Naive thymus-derived CD8-positive, alpha-beta T cell (primary cell): ENCODE measurements around the gene KLHDC2. TPM values are rescaled to one million over a fixed set of nuclear protein-coding genes. Genes with fewer than 3 reads are reported as not detected.
"Not testable (repeated sequence)": the region's sequence is repeated elsewhere in the genome, so short reads cannot be mapped to it uniquely, and the experiment has no call there.

ENCODE experiments used
- ATAC-seq, 2 donors: fragments of 150-1000 bp; cut with Tn5 transposase in 1 of 2; sonication (Bioruptor Pico), chemical (Tn5 transposase) in 1 of 2; 1 replicate in 1 of 2; 2 replicates in 1 of 2; pipeline ENCODE4 v1.10.0; 2021; ENCODE audit warnings: mild to moderate bottlenecking in 2 of 2, moderate library complexity in 2 of 2
- POLR2A ChIA-PET: fragments of 350-600 bp; sonication (Branson Sonifier 250); formaldehyde crosslinking; loops from one replicate; lab custom pipeline; 2021; ENCODE audit warnings: antibody characterized with exemption; lab: Charles Lee
- DNase-seq, 10 donors: peaks; one replicate each; pipeline versions ENCODE4 v3.0.0 to v3.0.0-alpha.2; 2020 to 2022
- H3K27ac Mint-ChIP-seq, 10 donors: one replicate each; pipeline ENCODE4 v1.8.0; 2020 to 2022; ENCODE audit warnings: mild to moderate bottlenecking in 10 of 10, mixed read lengths in 10 of 10, moderate library complexity in 4 of 10, inconsistent platforms in 1 of 10
- H3K27me3 Mint-ChIP-seq, 5 donors: one replicate each; pipeline ENCODE4 v1.8.0; 2021 to 2022; ENCODE audit warnings: mixed read lengths in 5 of 5
- H3K36me3 Mint-ChIP-seq, 3 donors: one replicate each; pipeline ENCODE4 v1.8.0; 2020 to 2022; ENCODE audit warnings: mixed read lengths in 3 of 3, mild to moderate bottlenecking in 2 of 3, inconsistent platforms in 1 of 3
- H3K4me1 Mint-ChIP-seq, 4 donors: one replicate each; pipeline ENCODE4 v1.8.0; 2021 to 2022; ENCODE audit warnings: mixed read lengths in 4 of 4
- H3K4me3 Mint-ChIP-seq, 10 donors: one replicate each; pipeline ENCODE4 v1.8.0; 2020 to 2022; ENCODE audit warnings: mild to moderate bottlenecking in 10 of 10, mixed read lengths in 10 of 10, moderate library complexity in 6 of 10, inconsistent platforms in 1 of 10
- H3K9me3 Mint-ChIP-seq, 9 donors: one replicate each; pipeline ENCODE4 v1.8.0; 2020 to 2022; ENCODE audit warnings: mixed read lengths in 9 of 9, mild to moderate bottlenecking in 3 of 9, inconsistent platforms in 1 of 9, moderate library complexity in 1 of 9
- polyA plus RNA-seq, 3 donors: library from polyadenylated mRNA; unstranded; fragments of 300-500 nt; fragmentation: Illumina TruSeq; gene quantifications; one replicate each; pipeline ENCODE4 v1.2.3, GENCODE V29; 2021
- total RNA-seq, 8 experiments: library from RNA in 2 of 8; stranded (reverse) in 2 of 8; gene quantifications; one replicate each; pipeline ENCODE4 v1.2.3 and lab custom pipeline; 2021 to 2026

KLHDC2 gene
- total and polyA plus RNA-seq, 5 experiments from 2014 or later, result 72.5 to 96.6 (median 77.4) TPM

DNA sequence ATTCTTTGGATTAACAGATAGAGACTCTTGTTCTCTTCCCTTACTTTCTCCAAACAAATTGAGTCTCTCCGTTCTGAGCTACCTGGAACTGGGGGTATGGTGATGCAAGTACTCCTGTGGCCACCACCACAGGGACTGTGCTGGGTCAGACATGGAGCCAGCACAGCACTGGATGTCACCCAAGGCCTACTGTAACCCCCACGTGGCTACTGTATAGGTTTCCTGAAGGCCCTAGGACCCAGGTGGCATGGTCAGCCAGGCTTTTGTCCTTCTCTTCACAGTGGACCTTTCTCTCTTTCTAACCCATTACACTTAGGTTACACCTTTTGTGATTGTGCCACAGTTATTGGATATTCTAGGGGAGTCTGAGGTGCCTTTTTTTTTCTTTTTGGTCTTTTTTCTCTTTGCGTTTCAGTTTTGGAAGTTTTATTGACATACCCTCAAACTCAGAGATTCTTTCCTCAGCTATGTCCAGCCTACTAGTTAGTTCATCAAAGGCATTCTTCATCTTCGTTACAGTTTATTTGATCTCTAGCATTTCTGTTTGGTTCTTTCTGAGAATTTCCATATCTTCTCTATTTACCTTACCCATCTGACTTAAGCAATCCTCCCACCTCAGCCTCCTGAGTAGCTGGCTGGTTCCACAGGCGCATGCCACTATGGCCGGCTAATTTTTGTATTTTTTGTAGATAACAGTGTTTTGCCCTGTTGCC lies 6.0 kb upstream of the KLHDC2 start:
- Mint-ChIP-seq H3K36me3 (peaks cover 0 to 9% (median 0%) of the 10 kb centered on the region in 3 donors), H3K27ac (peak overlapping the region in 1 of 10 donors; percentile 23), H3K27me3 (peaks cover 0 to 1% (median 0%) of the 10 kb centered on the region in 5 donors), H3K4me1 (peaks cover 4 to 6% (median 4%) of the 10 kb centered on the region in 4 donors), H3K4me3 (no peak overlapping the region), H3K9me3 (no peaks in the 10 kb centered on the region)
- ATAC-seq (no peak), DNase-seq (no peak)
- POLR2A ChIA-PET, result interaction anchor here (0.5 kb wide), 1 partner anchor 39 kb away, joined by 5 read pairs; no protein-coding TSS in a partner anchor

- POLR2A ChIA-PET, result interaction anchor here (0.8 to 4.8 kb wide), 21 partner anchors 10 to 349 kb away, joined by 3 to 90 read pairs (median 11); partner anchors contain the start of genes DNAAF2, KLHDC1, LRR1 and MGAT2
- Mint-ChIP-seq H3K36me3 (peaks cover 0 to 11% (median 0%) of the 10 kb centered on the region in 3 donors), H3K27me3 (no peaks in the 10 kb centered on the region), H3K4me3 (peak overlapping the region; percentile 90 to 97 (median 94)), H3K9me3 (no peaks in the 10 kb centered on the region), H3K27ac (peak overlapping the region; percentile 96 to 100 (median 98)), H3K4me1 (peaks cover 12 to 40% (median 39%) of the 10 kb centered on the region in 4 donors)
- DNase-seq, result no peak
- ATAC-seq, result no peak
Observed at GRCh38 chr14:49766839-49767238, 1.1 kb upstream of the KLHDC2 start.

DNA sequence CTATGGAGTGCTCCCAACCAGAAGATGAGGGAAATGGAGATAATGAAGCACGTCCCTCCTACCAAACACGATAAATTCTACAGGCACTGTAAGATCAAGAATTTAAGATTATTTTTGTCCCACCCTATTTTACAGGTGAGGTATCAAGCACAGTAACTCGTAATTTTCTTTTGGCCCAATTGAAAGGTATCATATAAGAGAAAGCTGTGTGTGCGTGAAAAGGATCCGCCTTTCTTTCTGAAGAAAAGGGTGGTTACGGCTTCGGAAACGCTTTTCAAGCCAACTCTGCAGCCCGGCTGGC lies 733 bp upstream of the KLHDC2 start:
- POLR2A ChIA-PET, result interaction anchor here (0.8 to 4.8 kb wide), 26 partner anchors 9 to 545 kb away, joined by 3 to 90 read pairs (median 7); partner anchors contain the start of genes DMAC2L, DNAAF2, KLHDC1 and L2HGDH
- Mint-ChIP-seq H3K36me3 (peaks cover 0 to 8% (median under 1%) of the 10 kb centered on the region in 3 donors), H3K27ac (peak overlapping the region; percentile 96 to 100 (median 98)), H3K4me3 (peak overlapping the region; percentile 90 to 97 (median 94)), H3K9me3 (no peaks in the 10 kb centered on the region), H3K27me3 (no peaks in the 10 kb centered on the region), H3K4me1 (peaks cover 12 to 41% (median 39%) of the 10 kb centered on the region in 4 donors)
- DNase-seq (no peak), ATAC-seq (no peak)

DNA sequence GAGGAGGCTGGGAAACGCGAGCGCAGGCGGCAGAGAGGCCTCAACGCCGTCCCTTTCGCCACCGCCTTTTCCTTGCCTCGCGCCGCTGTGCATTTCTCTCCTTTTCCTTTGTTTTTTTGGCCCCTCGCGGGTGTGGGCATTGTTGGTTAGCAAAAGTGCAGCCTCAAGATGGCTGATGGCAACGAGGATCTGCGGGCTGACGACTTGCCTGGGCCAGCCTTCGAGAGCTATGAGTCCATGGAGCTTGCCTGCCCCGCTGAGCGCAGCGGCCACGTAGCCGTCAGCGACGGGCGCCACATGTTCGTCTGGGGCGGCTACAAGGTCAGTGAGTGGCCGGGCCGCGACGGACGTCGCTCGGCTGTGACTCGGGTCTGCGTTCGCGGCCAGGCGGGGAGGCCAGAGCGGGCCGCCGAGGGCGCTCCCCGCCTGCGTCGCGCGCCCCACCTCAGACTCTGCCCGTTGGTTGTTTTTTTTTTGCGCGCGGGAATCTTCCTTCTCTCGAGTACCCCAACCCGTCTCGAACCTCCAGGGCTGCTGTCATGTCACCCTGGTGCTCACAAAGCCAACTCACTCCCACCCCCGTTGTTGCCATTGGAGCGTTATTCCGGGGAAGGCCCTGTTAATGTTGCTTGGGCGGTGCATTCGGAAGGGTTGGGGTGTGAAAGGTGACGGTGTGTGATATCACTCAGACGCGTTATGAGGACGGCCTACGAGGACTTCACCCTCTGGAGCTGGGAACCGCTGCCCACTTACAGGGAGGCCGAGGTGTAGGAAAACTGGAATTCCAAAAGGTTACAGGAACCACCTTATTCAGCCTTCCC lies 558 bp downstream of the KLHDC2 start:
- Mint-ChIP-seq H3K9me3 (no peaks in the 10 kb centered on the region), H3K27ac (peak overlapping the region; percentile 96 to 99 (median 99))
- POLR2A ChIA-PET, result interaction anchor here (0.6 to 4.8 kb wide), 25 partner anchors 12 to 947 kb away, joined by 3 to 90 read pairs (median 6); partner anchors contain the start of genes DNAAF2, KLHDC1, LRR1 and MGAT2

GRCh38 chr14:49769171-49769570 lies 1.2 kb downstream of the KLHDC2 start:
- Mint-ChIP-seq H3K9me3 (no peaks in the 10 kb centered on the region), H3K4me1 (peaks cover 10 to 43% (median 40%) of the 10 kb centered on the region in 4 donors), H3K27ac (peak overlapping the region; percentile 96 to 99 (median 99)), H3K4me3 (peak overlapping the region; percentile 91 to 98 (median 96)), H3K27me3 (no peaks in the 10 kb centered on the region), H3K36me3 (peaks cover 0 to 17% (median 3%) of the 10 kb centered on the region in 3 donors)
- no peak for DNase-seq
- POLR2A ChIA-PET, result interaction anchor here (0.7 to 4.8 kb wide), 10 partner anchors 11 to 594 kb away, joined by 3 to 90 read pairs (median 18); partner anchors contain the start of genes DNAAF2, KLHDC1, MGAT2 and NEMF
- no peak for ATAC-seq

More for the DNA sequence above, 558 bp downstream of the KLHDC2 start:
- peaks cover 0 to 11% (median 3%) of the 10 kb centered on the region in 3 donors for H3K36me3 Mint-ChIP-seq
- peaks cover 10 to 41% (median 39%) of the 10 kb centered on the region in 4 donors for H3K4me1 Mint-ChIP-seq
- DNase-seq, result peak; percentile 40 to 87 (median 68)
- H3K27me3 Mint-ChIP-seq, result no peaks in the 10 kb centered on the region
- H3K4me3 Mint-ChIP-seq, result peak overlapping the region; percentile 91 to 98 (median 96)
- ATAC-seq, result peak; percentile 30 to 50

DNA sequence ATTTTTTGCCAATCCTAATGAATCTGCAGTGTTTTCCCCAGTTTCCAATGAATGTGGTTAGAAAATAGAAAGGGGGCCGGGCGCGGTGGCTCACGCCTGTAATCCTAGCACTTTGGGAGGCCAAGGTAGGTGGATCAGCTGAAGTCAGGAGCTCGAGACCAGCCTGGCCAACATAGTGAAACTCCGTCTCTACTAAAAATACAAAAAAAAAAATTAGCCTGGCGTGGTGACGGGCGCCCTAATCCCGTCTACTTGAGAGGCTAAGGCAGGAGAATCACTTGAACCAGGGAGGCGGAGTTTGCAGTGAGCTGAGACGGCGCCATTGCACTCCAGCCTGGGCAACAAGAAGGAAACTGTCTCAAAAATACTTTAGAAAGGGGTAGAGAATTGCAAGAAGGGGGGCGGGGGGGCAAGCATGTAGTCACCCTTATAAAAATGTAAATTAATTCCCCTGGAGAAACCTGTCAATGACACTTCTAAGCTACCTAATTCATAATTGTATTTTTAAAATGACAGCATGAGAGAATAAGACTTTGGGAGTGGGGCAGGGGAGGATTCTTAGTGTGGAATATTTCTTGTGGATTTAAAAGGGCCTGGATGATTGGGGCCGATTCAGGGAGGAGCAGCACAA lies 1.7 kb downstream of the KLHDC2 start:
- no peaks in the 10 kb centered on the region for H3K27me3 Mint-ChIP-seq
- POLR2A ChIA-PET, result interaction anchor here (0.7 to 4.8 kb wide), 9 partner anchors 10 to 594 kb away, joined by 3 to 90 read pairs (median 30); partner anchors contain the start of genes DNAAF2, KLHDC1, MGAT2 and NEMF
- H3K27ac Mint-ChIP-seq, result peak overlapping the region; percentile 96 to 99 (median 99)
- DNase-seq, result no peak
- ATAC-seq, result no peak
- peaks cover 0 to 22% (median 3%) of the 10 kb centered on the region in 3 donors for H3K36me3 Mint-ChIP-seq
- H3K4me1 Mint-ChIP-seq, result peaks cover 10 to 45% (median 42%) of the 10 kb centered on the region in 4 donors
- H3K9me3 Mint-ChIP-seq, result no peaks in the 10 kb centered on the region
- H3K4me3 Mint-ChIP-seq, result peak overlapping the region; percentile 91 to 98 (median 96)

DNA sequence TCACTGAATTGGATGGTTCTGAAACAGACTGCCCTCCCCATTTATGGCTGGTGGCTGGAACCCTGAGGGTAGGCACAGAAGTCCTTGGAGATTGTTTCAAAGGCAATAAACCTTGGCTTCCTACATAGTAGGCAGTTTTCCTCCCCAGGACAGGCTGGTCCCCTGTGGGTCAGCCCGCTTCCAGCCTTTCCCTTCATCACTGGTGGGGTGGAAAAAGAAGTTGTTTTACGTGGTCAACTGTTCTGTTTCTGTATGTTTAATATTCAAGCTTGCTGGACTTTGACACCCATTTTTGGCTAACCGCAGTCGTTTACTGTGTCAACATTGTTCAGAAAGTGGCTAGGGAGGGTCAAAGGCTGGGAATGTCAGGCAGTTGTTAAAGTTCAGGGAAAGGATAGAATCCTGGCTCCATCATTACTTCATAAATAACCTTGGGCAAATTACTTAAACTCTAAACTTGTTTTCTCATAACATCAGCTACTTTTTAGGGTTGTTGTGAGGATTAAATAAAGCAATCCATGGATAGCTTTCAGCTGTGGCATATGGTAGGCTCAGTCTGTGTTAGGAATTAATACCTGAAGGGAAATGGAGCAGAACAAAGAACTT lies 2.4 kb downstream of the KLHDC2 start:
- Mint-ChIP-seq H3K9me3 (no peaks in the 10 kb centered on the region), H3K4me3 (peak overlapping the region; percentile 30 to 97 (median 58)), H3K27me3 (no peaks in the 10 kb centered on the region), H3K27ac (peak overlapping the region; percentile 80 to 99 (median 98)), H3K4me1 (peaks cover 12 to 50% (median 45%) of the 10 kb centered on the region in 4 donors), H3K36me3 (peaks cover 3 to 28% (median 5%) of the 10 kb centered on the region in 3 donors)
- POLR2A ChIA-PET, result interaction anchor here (1.1 to 4.8 kb wide), 5 partner anchors 12 to 150 kb away, joined by 3 to 90 read pairs (median 45); partner anchors contain the start of genes DNAAF2, MGAT2, NEMF and RPL36AL
- ATAC-seq (no peak), DNase-seq (no peak)

GRCh38 chr14:49771691-49772090 lies 3.7 kb downstream of the KLHDC2 start:
- Mint-ChIP-seq H3K4me1 (peaks cover 17 to 52% (median 44%) of the 10 kb centered on the region in 4 donors), H3K27ac (peak overlapping the region; percentile 0 to 97 (median 66)), H3K36me3 (peaks cover 4 to 38% (median 5%) of the 10 kb centered on the region in 3 donors)
- not testable (repeated sequence) for H3K9me3 Mint-ChIP-seq, H3K27me3 Mint-ChIP-seq, H3K4me3 Mint-ChIP-seq, DNase-seq, ATAC-seq
- POLR2A ChIA-PET, result interaction anchor here (0.6 to 1.3 kb wide), 5 partner anchors 29 to 151 kb away, joined by 3 to 8 read pairs (median 5); partner anchors contain the start of genes KLHDC1, MGAT2, NEMF and RPL36AL

DNA sequence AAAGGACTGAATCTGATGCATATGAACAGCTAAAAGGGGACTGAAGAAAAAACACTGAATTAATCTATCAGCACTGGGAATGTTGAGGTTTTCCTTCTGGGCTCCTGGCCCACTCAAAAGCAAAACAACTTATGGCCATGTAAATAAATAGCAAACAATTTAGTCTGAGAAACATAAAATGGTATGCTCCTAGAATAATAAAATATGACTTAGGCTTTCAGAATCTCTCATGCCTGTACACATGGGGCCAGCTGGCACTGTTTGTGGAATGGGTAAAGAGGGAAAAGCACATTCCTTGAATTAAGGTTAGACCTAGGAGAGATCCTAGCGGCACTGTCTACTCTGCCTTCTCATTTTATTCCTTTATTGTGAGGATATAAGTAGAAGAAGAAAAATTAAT lies 6.2 kb downstream of the KLHDC2 start:
- POLR2A ChIA-PET, result interaction anchor here (0.6 to 0.8 kb wide), 3 partner anchors 10 to 49 kb away, joined by 3 to 6 read pairs (median 3); no protein-coding TSS in a partner anchor
- Mint-ChIP-seq H3K9me3 (no peaks in the 10 kb centered on the region), H3K4me3 (no peak overlapping the region), H3K4me1 (peaks cover 13 to 41% (median 31%) of the 10 kb centered on the region in 4 donors), H3K27me3 (no peaks in the 10 kb centered on the region), H3K36me3 (peaks cover 4 to 61% (median 13%) of the 10 kb centered on the region in 3 donors), H3K27ac (peak overlapping the region in 6 of 10 donors; percentile 23 to 58 (median 46))
- DNase-seq (no peak), ATAC-seq (no peak)

- Mint-ChIP-seq H3K36me3 (peaks cover 9 to 90% (median 15%) of the 10 kb centered on the region in 3 donors), H3K27me3 (no peaks in the 10 kb centered on the region), H3K9me3 (no peaks in the 10 kb centered on the region), H3K4me1 (peaks cover 0 to 16% (median 8%) of the 10 kb centered on the region in 4 donors), H3K4me3 (no peak overlapping the region), H3K27ac (peak overlapping the region in 1 of 10 donors; percentile 77)
- POLR2A ChIA-PET, result no interaction called here
- no peak for ATAC-seq
- no peak for DNase-seq
Observed at GRCh38 chr14:49778421-49778820, 10.5 kb downstream of the KLHDC2 start.

DNA sequence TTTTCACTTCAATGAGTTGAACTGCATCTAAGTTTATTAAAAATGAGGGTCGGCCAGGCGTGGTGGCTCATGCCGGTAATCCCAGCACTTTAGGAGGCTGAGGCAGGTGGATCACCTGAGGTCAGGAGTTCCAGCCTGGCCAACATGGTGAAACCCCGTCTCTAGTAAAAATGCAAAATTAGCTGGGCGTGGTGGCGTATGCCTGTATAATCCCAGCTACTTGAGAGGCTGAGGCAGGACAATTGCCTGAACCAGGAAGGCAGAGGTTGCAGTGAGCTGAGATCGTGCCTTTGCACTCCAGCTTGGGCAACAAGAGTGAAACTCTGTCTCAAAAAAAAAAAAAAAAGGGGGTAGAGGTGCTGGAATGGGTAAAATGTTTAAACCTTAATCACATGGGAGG lies 13.1 kb downstream of the KLHDC2 start:
- peaks cover 5 to 90% (median 19%) of the 10 kb centered on the region in 3 donors for H3K36me3 Mint-ChIP-seq
- POLR2A ChIA-PET, result interaction anchor here (1.6 to 1.8 kb wide), 2 partner anchors 11 to 13 kb away, joined by 3 to 11 read pairs; partner anchors contain the start of gene KLHDC2
- not testable (repeated sequence) for DNase-seq, H3K9me3 Mint-ChIP-seq, H3K4me3 Mint-ChIP-seq, ATAC-seq, H3K27me3 Mint-ChIP-seq, H3K4me1 Mint-ChIP-seq
- peak overlapping the region in 7 of 10 donors; percentile 14 to 71 (median 46) for H3K27ac Mint-ChIP-seq
